ENCODE results near the gene PIP4K2B. TPM values are rescaled to one million over a fixed set of nuclear protein-coding genes. Genes with fewer than 3 reads are reported as not detected.

The PIP4K2B gene
- total and polyA plus RNA-seq, 2 experiments from 2014 or later = 11.1 to 39.3 TPM

GRCh38 chr17:38738007-38738662 is 61.2 kb downstream of the PIP4K2B start:
- H4K20me1 ChIP-seq (ENCODE audit: insufficient read depth, poor library complexity, severe bottlenecking) = peaks cover 46% of the 10 kb centered on the region

DNA sequence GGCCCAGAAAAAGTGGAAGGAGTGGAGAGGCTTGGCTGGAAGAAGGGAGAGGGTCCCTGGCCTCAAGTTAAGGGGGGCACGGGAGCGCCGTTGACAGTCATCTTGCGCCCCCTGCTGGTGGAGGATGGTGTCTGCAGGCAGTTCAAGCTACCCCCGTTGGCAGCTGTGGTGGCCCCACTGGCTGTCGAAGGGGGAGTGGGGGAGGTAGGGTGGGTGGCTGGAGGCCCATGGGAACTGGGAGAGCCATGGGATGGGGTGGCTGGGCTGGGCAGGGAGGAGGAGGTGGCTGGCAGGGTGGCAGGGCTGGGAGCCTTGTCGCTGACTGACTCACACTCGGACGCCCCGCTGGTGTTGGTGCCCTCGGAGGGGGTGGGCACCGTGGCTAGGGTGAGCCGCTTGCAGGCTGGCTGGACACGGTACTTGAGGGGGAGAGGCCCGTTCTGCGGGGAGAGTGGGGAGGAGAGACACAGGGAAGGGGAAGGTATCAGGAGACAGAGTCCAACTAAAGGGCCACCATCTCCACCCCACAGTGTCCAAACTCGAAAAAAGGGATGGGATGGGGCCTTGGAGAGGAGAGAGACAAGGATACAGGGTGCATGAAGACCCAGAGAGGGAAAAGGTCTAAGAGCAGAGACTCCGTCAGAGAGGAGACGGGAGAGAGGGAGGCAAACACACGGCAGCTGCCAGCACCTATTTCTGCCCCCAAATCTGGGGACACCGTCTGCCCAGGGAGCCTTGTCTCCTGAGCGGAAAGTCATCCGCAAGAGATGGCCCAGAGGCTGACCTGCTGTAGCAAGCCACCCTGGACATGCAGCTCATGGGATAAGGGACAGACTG is 64.0 kb downstream of the PIP4K2B start:
- no peak overlapping the region for H3K4me2 ChIP-seq
- peaks cover 17% of the 10 kb centered on the region for H3K4me1 ChIP-seq (ENCODE audit: insufficient read depth)
- no peaks in the 10 kb centered on the region for H3K9me2 ChIP-seq (replicated peaks; ENCODE audit: insufficient read depth)
- 49% methylated on average over 16 of the region's 23 CpGs for WGBS (ENCODE audit: low lambda C conversion rate, missing lambda C conversion rate)
- no peaks in the 10 kb centered on the region for H3K27me3 ChIP-seq
- no peaks in the 10 kb centered on the region for H3K9me3 ChIP-seq (ENCODE audit: low read depth)
- H4K20me1 ChIP-seq (ENCODE audit: insufficient read depth, poor library complexity, severe bottlenecking) = peaks cover 20% of the 10 kb centered on the region
- peak; percentile 75 for DNase-seq (ENCODE audit: low spot score)
- no peak overlapping the region for H2AFZ ChIP-seq
- H3K36me3 ChIP-seq (replicated peaks; ENCODE audit: insufficient read depth, low read depth) = no peaks in the 10 kb centered on the region
- TF ChIP-seq EZH2phosphoT487 (IDR thresholded peaks at IDR 0.05; ENCODE audit: low read depth, severe bottlenecking, unreplicated experiment) (no peak), CTCF (IDR thresholded peaks at IDR 0.05; ENCODE audit: poor library complexity) (peak; percentile 98)
- peaks cover 34% of the 10 kb centered on the region for H3K79me2 ChIP-seq
- H3K27ac ChIP-seq = no peak overlapping the region
- no peak overlapping the region for H3K4me3 ChIP-seq

More at GRCh38 chr17:38738007-38738662, 61.2 kb downstream of the PIP4K2B start:
- H3K4me1 ChIP-seq (ENCODE audit: insufficient read depth) = peaks cover 19% of the 10 kb centered on the region
- H3K27ac ChIP-seq = no peak overlapping the region
- H3K4me2 ChIP-seq = no peak overlapping the region
- TF ChIP-seq EZH2 (IDR thresholded peaks at IDR 0.05; ENCODE audit: borderline replicate concordance) (no peak), CTCF (IDR thresholded peaks at IDR 0.05; ENCODE audit: poor library complexity) (no peak)
- no peaks in the 10 kb centered on the region for H3K9me3 ChIP-seq (ENCODE audit: low read depth)
- no peak for DNase-seq (ENCODE audit: low spot score)
- H2AFZ ChIP-seq = no peak overlapping the region
- no peak overlapping the region for H3K4me3 ChIP-seq
- WGBS (ENCODE audit: low lambda C conversion rate, missing lambda C conversion rate) = 92% methylated on average over 14 of the region's 14 CpGs
- H3K27me3 ChIP-seq = no peaks in the 10 kb centered on the region
- H3K9me2 ChIP-seq (replicated peaks; ENCODE audit: insufficient read depth) = no peaks in the 10 kb centered on the region
- peaks cover 53% of the 10 kb centered on the region for H3K79me2 ChIP-seq
- no peaks in the 10 kb centered on the region for H3K36me3 ChIP-seq (replicated peaks; ENCODE audit: insufficient read depth, low read depth)

- WGBS (ENCODE audit: low lambda C conversion rate, missing lambda C conversion rate) = 80% methylated on average over 15 of the region's 15 CpGs
- H3K4me3 ChIP-seq = no peak overlapping the region
- TF ChIP-seq EZH2 (IDR thresholded peaks at IDR 0.05; ENCODE audit: borderline replicate concordance) (no peak), EZH2phosphoT487 (IDR thresholded peaks at IDR 0.05; ENCODE audit: low read depth, severe bottlenecking, unreplicated experiment) (no peak), CTCF (IDR thresholded peaks at IDR 0.05; ENCODE audit: poor library complexity) (peak; percentile 24)
- no peak for DNase-seq (ENCODE audit: low spot score)
- no peak overlapping the region for H2AFZ ChIP-seq
- no peak overlapping the region for H3K27ac ChIP-seq
- peaks cover 14% of the 10 kb centered on the region for H4K20me1 ChIP-seq (ENCODE audit: insufficient read depth, poor library complexity, severe bottlenecking)
- no peak overlapping the region for H3K4me2 ChIP-seq
- peaks cover 22% of the 10 kb centered on the region for H3K4me1 ChIP-seq (ENCODE audit: insufficient read depth)
- H3K9me2 ChIP-seq (replicated peaks; ENCODE audit: insufficient read depth) = no peaks in the 10 kb centered on the region
- H3K79me2 ChIP-seq = peaks cover 23% of the 10 kb centered on the region
- H3K9me3 ChIP-seq (ENCODE audit: low read depth) = no peaks in the 10 kb centered on the region
- no peaks in the 10 kb centered on the region for H3K27me3 ChIP-seq
- no peaks in the 10 kb centered on the region for H3K36me3 ChIP-seq (replicated peaks; ENCODE audit: insufficient read depth, low read depth)
Measured at GRCh38 chr17:38733982-38734973, 65.1 kb downstream of the PIP4K2B start.
